Adrenal gland (tissue), 12 donors: ENCODE results near the gene TM9SF1. TPM values are rescaled to one million over a fixed set of nuclear protein-coding genes. Genes with fewer than 3 reads are reported as not detected.
A peak's percentile ranks its signal among the peaks of the same experiment; 100 is the strongest.

Experiments
- DNase-seq, 7 donors: peaks; one replicate each; pipeline ENCODE4 v3.0.0-alpha.2; 2019 to 2020
- H3K27ac ChIP-seq, 5 donors: fragments of 200-600 bp; sonication (generic) in 4 of 5; 1 replicate in 3 of 5; 2 replicates in 2 of 5; pipeline versions ENCODE4 v1.5.1 to v1.8.0; 2016 to 2020; ENCODE audit warnings: mild to moderate bottlenecking in 1 of 5
- H3K27me3 ChIP-seq: fragments of 200-600 bp; 2 replicates; pipeline ENCODE4 v1.8.0; 2021
- H3K36me3 ChIP-seq, 2 donors: fragments of 200-600 bp; replicated peaks in 1 of 2; 1 replicate in 1 of 2; 2 replicates in 1 of 2; pipeline versions ENCODE4 v1.5.1 to v1.8.0; 2018 to 2022
- H3K4me1 ChIP-seq, 2 donors: fragments of 200-600 bp; replicated peaks in 1 of 2; 1 replicate in 1 of 2; 2 replicates in 1 of 2; pipeline versions ENCODE4 v1.5.1 to v1.8.0; 2018 to 2021
- H3K4me3 ChIP-seq, 4 donors: fragments of 200-600 bp; sonication (generic) in 3 of 4; one replicate each; pipeline ENCODE4 v1.5.1; 2016 to 2018
- H3K9me3 ChIP-seq, 3 donors: fragments of 200-600 bp; sonication (generic) in 1 of 3; replicated peaks in 1 of 3; 1 replicate in 2 of 3; 2 replicates in 1 of 3; pipeline versions ENCODE4 v1.5.1 to v1.8.0; 2016 to 2021
- POLR2A ChIP-seq, 2 donors: fragments of 450-650 bp; IDR thresholded peaks; one replicate each; pipeline ENCODE4 v1.6.1; 2017; ENCODE audit warnings: antibody characterized with exemption in 2 of 2, mild to moderate bottlenecking in 2 of 2, moderate library complexity in 1 of 2
- WGBS, 4 donors: extraction: QIAGEN DNeasy Blood & Tissue Kit in 2 of 4; methylation state at CpG; one replicate each; pipeline versions ENCODE4 v1.1.5 to v1.1.7; 2013 to 2017; 5-methylcytosine and 5-hydroxymethylcytosine counted together
- intact Hi-C, 2 donors: fragments of 100-400 bp; cut with DNase I; formaldehyde crosslinking; loops; one replicate each; pipeline versions ENCODE4 v1.14.1 to v1.15.0; 2022 to 2023
- polyA plus RNA-seq, 3 donors: library from polyadenylated mRNA; stranded (reverse); fragments of 200-250 nt in 2 of 3; fragments of 350-450 nt in 1 of 3; fragmentation: Illumina TruSeq in 1 of 3; extraction: RNeasy Lipid Tissue Mini Kit (QIAGEN cat#74804) in 1 of 3; gene quantifications; one replicate each; pipeline ENCODE4 v1.2.3, GENCODE V29; 2013 to 2014
- total RNA-seq, 9 donors: library from RNA; depleted of rRNA in 4 of 9; stranded (reverse); fragments of >200 nt in 4 of 9; fragments of 120-200 nt in 1 of 9; fragmentation: NEBNext Ultra II Directional in 1 of 9; extraction: Animal tissue kit (Norgen Biotek cat#: 25700) in 1 of 9; gene quantifications; one replicate each; pipeline versions ENCODE4 v1.1.0 to v1.2.4, GENCODE V29; 2013 to 2023
- TF ChIP-seq, protein P1 (sequence below), 6 experiments: fragments of 450-650 bp in 4 of 6; fragments of 200-600 bp in 2 of 6; sonication (generic) in 1 of 6; IDR thresholded peaks; 1 replicate in 5 of 6; 2 replicates in 1 of 6; pipeline versions ENCODE4 v1.5.1 to v1.8.0; 2016 to 2021; ENCODE audit warnings: antibody characterized with exemption in 6 of 6, mild to moderate bottlenecking in 2 of 6, moderate library complexity in 1 of 6
- donor health status: healthy with polysubstance abuse.
- donor health status: Bipolar disorder and iron deficiency.
- donor health status: DM: yes; HTN: yes; CAD: no.
- donor health status: DM: no; HTN: no; CAD: no.
- donor health status: DM: no; HTN: no; CAD: no.
- donor health status: DM: yes; HTN: yes; CAD: no.

The TM9SF1 gene
- total and polyA plus RNA-seq, 12 donors = 43.7 to 123 (median 86.6) TPM

DNA sequence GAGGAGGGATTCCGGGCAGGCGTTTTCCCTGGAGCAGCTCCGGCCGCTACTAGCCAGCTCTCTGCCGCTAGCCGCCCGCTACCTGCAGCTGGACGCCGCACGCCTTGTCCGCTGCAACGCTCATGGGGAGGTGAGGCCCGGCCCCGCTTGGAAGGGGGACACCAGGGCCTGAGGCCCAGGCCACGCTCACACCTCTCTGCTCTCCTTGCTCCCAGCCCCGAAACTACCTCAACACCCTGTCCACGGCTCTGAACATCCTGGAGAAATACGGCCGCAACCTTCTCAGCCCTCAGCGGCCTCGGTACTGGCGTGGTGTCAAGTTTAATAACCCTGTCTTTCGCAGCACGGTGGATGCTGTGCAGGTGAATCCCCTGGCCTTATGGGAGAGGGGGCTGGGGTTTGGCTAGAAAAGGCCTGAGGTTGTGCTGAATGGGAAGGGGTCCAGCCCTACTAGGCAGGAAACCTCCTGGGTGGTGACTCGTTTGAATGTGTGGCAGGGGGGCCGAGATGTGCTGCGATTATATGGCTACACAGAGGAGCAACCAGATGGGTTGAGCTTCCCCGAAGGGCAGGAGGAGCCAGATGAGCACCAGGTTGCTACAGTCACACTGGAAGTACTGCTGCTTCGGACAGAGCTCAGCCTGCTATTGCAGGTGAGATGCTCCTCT lies 47.3 kb downstream of the TM9SF1 start:
- Histone ChIP-seq H3K4me3 (peak overlapping the region; percentile 29 to 99 (median 70)), H3K27ac (peak overlapping the region; percentile 64 to 92 (median 84)), H3K9me3 (no peaks in the 10 kb centered on the region), H3K36me3 (peaks cover 0 to 66% of the 10 kb centered on the region in 2 donors), H3K27me3 (no peaks in the 10 kb centered on the region), H3K4me1 (peaks cover 16 to 34% of the 10 kb centered on the region in 2 donors)
- no peak for DNase-seq
- WGBS, 4 donors = 3 to 5% (median 5%) methylated on average over 13 to 29 of the region's 29 CpGs
- TF ChIP-seq, protein P1, sequence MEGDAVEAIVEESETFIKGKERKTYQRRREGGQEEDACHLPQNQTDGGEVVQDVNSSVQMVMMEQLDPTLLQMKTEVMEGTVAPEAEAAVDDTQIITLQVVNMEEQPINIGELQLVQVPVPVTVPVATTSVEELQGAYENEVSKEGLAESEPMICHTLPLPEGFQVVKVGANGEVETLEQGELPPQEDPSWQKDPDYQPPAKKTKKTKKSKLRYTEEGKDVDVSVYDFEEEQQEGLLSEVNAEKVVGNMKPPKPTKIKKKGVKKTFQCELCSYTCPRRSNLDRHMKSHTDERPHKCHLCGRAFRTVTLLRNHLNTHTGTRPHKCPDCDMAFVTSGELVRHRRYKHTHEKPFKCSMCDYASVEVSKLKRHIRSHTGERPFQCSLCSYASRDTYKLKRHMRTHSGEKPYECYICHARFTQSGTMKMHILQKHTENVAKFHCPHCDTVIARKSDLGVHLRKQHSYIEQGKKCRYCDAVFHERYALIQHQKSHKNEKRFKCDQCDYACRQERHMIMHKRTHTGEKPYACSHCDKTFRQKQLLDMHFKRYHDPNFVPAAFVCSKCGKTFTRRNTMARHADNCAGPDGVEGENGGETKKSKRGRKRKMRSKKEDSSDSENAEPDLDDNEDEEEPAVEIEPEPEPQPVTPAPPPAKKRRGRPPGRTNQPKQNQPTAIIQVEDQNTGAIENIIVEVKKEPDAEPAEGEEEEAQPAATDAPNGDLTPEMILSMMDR (IDR thresholded peaks at IDR 0.05) = no peak
- no peak for TF ChIP-seq POLR2A (IDR thresholded peaks at IDR 0.05)
- intact Hi-C loops = no loop called here

DNA sequence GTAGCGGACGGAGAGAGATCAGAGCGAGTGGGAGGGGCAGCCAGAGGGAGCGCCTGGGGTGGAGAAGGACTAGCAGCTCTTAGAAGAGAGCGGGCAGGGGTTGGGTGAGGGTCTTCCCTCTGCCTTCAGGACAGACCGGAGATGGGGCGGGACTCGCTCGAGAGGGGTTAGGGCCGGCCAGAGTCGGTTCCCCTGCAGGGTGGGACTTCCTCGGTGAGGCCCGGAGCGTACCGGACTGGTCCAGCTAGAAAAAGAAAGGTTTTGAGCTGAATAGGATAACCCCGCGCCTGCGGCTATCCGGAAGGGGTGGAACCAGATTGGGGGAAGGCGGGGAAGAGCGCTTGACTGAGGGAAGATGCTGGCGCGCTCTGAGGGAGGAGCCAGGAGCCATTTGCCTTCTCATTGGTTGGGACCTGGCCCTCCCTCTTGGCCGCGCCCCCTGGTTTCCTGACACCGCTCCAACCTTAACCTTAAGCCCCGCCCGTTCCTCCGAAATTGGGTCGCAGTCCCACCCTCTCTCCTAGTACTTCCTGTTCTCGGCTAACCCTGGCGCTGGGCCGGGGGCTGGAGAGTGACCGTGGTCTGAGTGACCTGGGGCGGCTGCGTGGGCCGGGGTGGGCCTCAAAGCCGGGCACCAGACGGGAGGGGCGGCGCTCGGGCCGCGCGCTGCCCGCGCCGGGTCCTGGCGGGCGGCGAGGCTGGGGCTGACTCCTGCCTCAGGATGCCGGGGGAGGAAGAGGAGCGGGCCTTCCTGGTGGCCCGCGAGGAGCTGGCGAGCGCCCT lies 48.1 kb downstream of the TM9SF1 start, which contains the start of gene RNF31:
Gene RNF31, plus strand, starts transcription at position 521 of the 783 bp plus-strand sequence. Its CDS starts 201 bp downstream, at position 722.
- Histone ChIP-seq H3K27me3 (no peaks in the 10 kb centered on the region), H3K36me3 (peaks cover 0 to 61% of the 10 kb centered on the region in 2 donors), H3K4me3 (peak within 1 kb of the TSS; percentile 74 to 99 (median 78)), H3K9me3 (no peaks in the 10 kb centered on the region), H3K4me1 (peaks cover 18 to 38% of the 10 kb centered on the region in 2 donors), H3K27ac (peak within 1 kb of the TSS; percentile 72 to 92 (median 84))
- 0 to 3% (median 1%) methylated on average over 11 to 57 of the region's 57 CpGs for WGBS, 4 donors
- TF ChIP-seq, protein P1 (IDR thresholded peaks at IDR 0.05) = no peak
- TF ChIP-seq POLR2A (IDR thresholded peaks at IDR 0.05) = peak; percentile 42 to 64
- intact Hi-C loops = no loop called here
- DNase-seq = peak; percentile 97 to 99 (median 99)

DNA sequence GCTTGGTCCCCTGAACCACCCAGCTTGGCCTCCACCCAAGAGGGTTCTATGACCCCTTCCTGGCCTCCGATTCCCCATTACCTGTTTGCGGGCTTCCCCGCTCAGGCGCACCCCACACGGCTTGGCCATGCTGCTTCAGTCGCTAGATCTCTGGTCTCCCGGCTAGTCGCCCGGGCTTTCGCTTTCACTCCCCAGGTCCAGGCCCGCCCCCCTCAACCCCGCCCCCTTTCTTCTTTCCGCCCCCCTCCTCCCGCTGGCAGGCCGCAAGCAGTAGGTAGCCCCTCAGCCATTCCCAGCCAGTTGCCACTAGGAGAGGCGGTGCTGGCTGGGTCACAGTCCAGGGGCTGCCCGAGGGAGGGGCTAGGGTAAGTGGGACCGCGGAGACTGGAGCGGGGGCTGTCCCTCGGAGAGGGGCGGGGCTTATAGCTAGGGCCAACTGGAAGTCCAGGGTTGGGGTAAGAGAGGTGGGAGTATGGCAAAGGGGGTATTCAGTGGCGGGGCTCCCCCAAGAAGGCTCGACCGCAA lies 48.7 kb downstream of the TM9SF1 start, which contains the start of gene PSME2:
Gene PSME2, minus strand, starts transcription at position 158 of the 525 bp plus-strand sequence. Its CDS starts 29 bp downstream, at position 129.
- DNase-seq = peak; percentile 93 to 98 (median 98)
- Histone ChIP-seq H3K4me1 (peaks cover 21 to 42% of the 10 kb centered on the region in 2 donors), H3K4me3 (peak within 1 kb of the TSS; percentile 74 to 99 (median 78)), H3K36me3 (peaks cover 0 to 55% of the 10 kb centered on the region in 2 donors), H3K27me3 (no peaks in the 10 kb centered on the region), H3K27ac (peak within 1 kb of the TSS; percentile 72 to 92 (median 84)), H3K9me3 (no peaks in the 10 kb centered on the region)
- WGBS, 4 donors = 0 to 2% (median 0%) methylated on average over 15 to 25 of the region's 25 CpGs
- intact Hi-C loops = no loop called here
- peak in 1 of 2 donors; percentile 66 for TF ChIP-seq POLR2A (IDR thresholded peaks at IDR 0.05)
- TF ChIP-seq, protein P1 (IDR thresholded peaks at IDR 0.05) = peak in 1 of 6 experiments; percentile 10
